ENCODE data around the gene SWSAP1. TPM values are rescaled to one million over a fixed set of nuclear protein-coding genes. Genes with fewer than 3 reads are reported as not detected.
A peak's percentile ranks its signal among the peaks of the same experiment; 100 is the strongest.

The SWSAP1 gene
- total RNA-seq, 1 experiment from 2014 or later, result 4.8 TPM

- H3F3A ChIP-seq (ENCODE audit: insufficient read depth, low read depth), result peaks cover 27% of the 10 kb centered on the region; the same call in 1 of the 2 replicates
- ChIA-PET CTCF (no interaction called here), POLR2A (ENCODE audit: unreplicated experiment) (no interaction called here)
- H3K4me3 ChIP-seq, result no peak overlapping the region
- intact Hi-C loops (cut with micrococcal nuclease; ENCODE audit: unreplicated experiment), result no loop called here
- no peaks in the 10 kb centered on the region for H3K9me3 ChIP-seq (ENCODE audit: insufficient read depth, low read depth)
- H2AFZ ChIP-seq, result no peak overlapping the region
- H3K27me3 ChIP-seq (ENCODE audit: insufficient read depth, low read depth), result no peaks in the 10 kb centered on the region
- TF ChIP-seq CTCF (conservative IDR thresholded peaks at IDR 0.05) (no peak), EZH2 (IDR thresholded peaks at IDR 0.05; ENCODE audit: low read depth) (no peak)
- H3K4me1 ChIP-seq (replicated peaks; ENCODE audit: insufficient read depth), result no peaks in the 10 kb centered on the region
- no peak overlapping the region for H3K4me2 ChIP-seq
- no TSS peak for BruUV-seq (replicated peaks)
- no peak for DNase-seq
- no peaks in the 10 kb centered on the region for H3K79me2 ChIP-seq (ENCODE audit: low read depth)
- H3K36me3 ChIP-seq (ENCODE audit: low read depth), result peaks cover 13% of the 10 kb centered on the region
- H3K27ac ChIP-seq, result no peak overlapping the region
- no peaks in the 10 kb centered on the region for H4K20me1 ChIP-seq (ENCODE audit: insufficient read depth)
- H3K9me2 ChIP-seq (ENCODE audit: insufficient read depth), result no peaks in the 10 kb centered on the region
Observed at GRCh38 chr19:11408591-11408990, 34.1 kb downstream of the SWSAP1 start.

GRCh38 chr19:11410682-11411081 is 36.2 kb downstream of the SWSAP1 start:
- Histone ChIP-seq H3K4me1 (replicated peaks; ENCODE audit: insufficient read depth) (no peaks in the 10 kb centered on the region), H4K20me1 (ENCODE audit: insufficient read depth) (no peaks in the 10 kb centered on the region), H3K36me3 (ENCODE audit: low read depth) (peaks cover 19% of the 10 kb centered on the region), H3K4me3 (no peak overlapping the region), H3K27me3 (ENCODE audit: insufficient read depth, low read depth) (no peaks in the 10 kb centered on the region), H2AFZ (no peak overlapping the region), H3K9me3 (ENCODE audit: insufficient read depth, low read depth) (no peaks in the 10 kb centered on the region), H3K4me2 (no peak overlapping the region), H3K79me2 (ENCODE audit: low read depth) (no peaks in the 10 kb centered on the region), H3K27ac (peak overlapping the region; percentile 55), H3F3A (ENCODE audit: insufficient read depth, low read depth) (peaks cover 31% of the 10 kb centered on the region), H3K9me2 (ENCODE audit: insufficient read depth) (no peaks in the 10 kb centered on the region)
- TF ChIP-seq EZH2 (IDR thresholded peaks at IDR 0.05; ENCODE audit: low read depth) (no peak), CTCF (conservative IDR thresholded peaks at IDR 0.05) (no peak)
- DNase-seq, result peak; percentile 16 to 88
- ChIA-PET POLR2A (ENCODE audit: unreplicated experiment) (no interaction called here), CTCF (no interaction called here)
- no TSS peak for BruUV-seq (replicated peaks)
- intact Hi-C loops (cut with micrococcal nuclease; ENCODE audit: unreplicated experiment), result no loop called here

- no TSS peak for BruUV-seq (replicated peaks)
Observed at GRCh38 chr19:11414544-11414943, 40.1 kb downstream of the SWSAP1 start.

More at GRCh38 chr19:11414544-11414943, 40.1 kb downstream of the SWSAP1 start:
- Histone ChIP-seq H3K4me2 (no peak overlapping the region), H3F3A (ENCODE audit: insufficient read depth, low read depth) (peaks cover 46% of the 10 kb centered on the region), H3K36me3 (ENCODE audit: low read depth) (peaks cover 15% of the 10 kb centered on the region), H4K20me1 (ENCODE audit: insufficient read depth) (no peaks in the 10 kb centered on the region), H3K79me2 (ENCODE audit: low read depth) (peaks cover 16% of the 10 kb centered on the region), H3K4me3 (no peak overlapping the region), H3K27me3 (ENCODE audit: insufficient read depth, low read depth) (no peaks in the 10 kb centered on the region), H3K27ac (no peak overlapping the region), H3K4me1 (replicated peaks; ENCODE audit: insufficient read depth) (peaks cover 8% of the 10 kb centered on the region; the same call in 1 of the 2 replicates), H3K9me3 (ENCODE audit: insufficient read depth, low read depth) (no peaks in the 10 kb centered on the region), H2AFZ (no peak overlapping the region), H3K9me2 (ENCODE audit: insufficient read depth) (no peaks in the 10 kb centered on the region)
- no peak for DNase-seq
- ChIA-PET CTCF (no interaction called here), POLR2A (ENCODE audit: unreplicated experiment) (no interaction called here)
- TF ChIP-seq EZH2 (IDR thresholded peaks at IDR 0.05; ENCODE audit: low read depth) (no peak), CTCF (conservative IDR thresholded peaks at IDR 0.05) (no peak)
- intact Hi-C loops (cut with micrococcal nuclease; ENCODE audit: unreplicated experiment), result no loop called here
